Endothelial cell of umbilical vein (primary cell): ENCODE results near the gene TMEM61.

ENCODE experiments used
- EZH2 ChIP-seq: IDR thresholded peaks from 2 replicates; pipeline ENCODE4 v1.6.1; 2012; ENCODE audit warnings: borderline replicate concordance, low read depth, mild to moderate bottlenecking, moderate library complexity, low read length, inconsistent platforms; ENCODE audit not compliant: severe bottlenecking
- FOS ChIP-seq: IDR thresholded peaks from 2 replicates; pipeline ENCODE4 v1.6.1; 2011; ENCODE audit warnings: mild to moderate bottlenecking, low read length, moderate library complexity, borderline replicate concordance; ENCODE audit not compliant: insufficient read depth
- POLR2A ChIP-seq: IDR thresholded peaks from 2 replicates; pipeline ENCODE4 v1.6.1; 2012; ENCODE audit warnings: low read depth, mild to moderate bottlenecking, control low read depth, low read length
- TF ChIP-seq, protein P1 (sequence below), 2 donors: IDR thresholded peaks; 1 replicate in 1 of 2; 2 replicates in 1 of 2; pipeline ENCODE4 v1.5.1; 2011; ENCODE audit warnings: low read length in 2 of 2, mild to moderate bottlenecking in 2 of 2, moderate library complexity in 2 of 2, control low read depth in 1 of 2, inconsistent platforms in 1 of 2, low read depth in 1 of 2; ENCODE audit not compliant: insufficient read depth in 1 of 2; ENCODE audit errors: extremely low read depth in 1 of 2

DNA sequence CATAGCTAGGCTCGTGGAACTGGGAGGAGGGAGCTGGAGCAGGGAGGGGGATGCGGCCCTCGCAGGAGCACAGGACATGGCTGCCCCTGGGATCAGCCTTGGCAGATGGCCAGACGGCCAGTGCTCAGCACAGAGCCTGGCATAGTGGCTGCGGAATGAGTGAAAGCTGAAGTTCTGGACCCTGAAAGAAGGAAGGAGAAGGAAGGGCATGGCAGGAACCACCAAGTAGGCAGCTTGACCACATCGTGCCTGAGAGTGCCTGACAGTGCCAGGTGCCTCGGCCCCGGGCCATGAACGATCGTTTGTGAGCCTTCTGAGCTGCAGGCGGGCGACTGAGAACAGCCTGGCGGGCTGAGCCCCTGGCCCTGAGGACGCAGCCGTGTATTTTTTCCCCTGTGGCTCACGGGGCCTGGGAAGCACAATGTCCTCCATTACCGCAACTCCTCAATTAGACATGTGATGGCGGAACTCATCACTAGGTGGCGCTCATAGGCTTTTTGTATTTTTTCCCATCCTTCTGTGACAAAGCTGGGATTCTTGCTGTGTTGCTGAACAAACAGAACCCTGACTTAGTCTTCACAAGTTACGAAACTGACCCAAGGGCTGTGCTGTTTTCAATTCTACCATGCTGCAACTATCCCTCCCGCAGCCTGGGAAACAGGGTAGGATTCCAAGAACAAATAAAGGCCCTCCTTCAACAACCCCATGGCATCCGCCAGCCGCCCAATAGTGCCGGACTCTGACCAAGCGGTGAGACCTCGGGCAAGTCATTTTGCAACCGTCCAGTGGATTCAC, 29.9 kb upstream of the TMEM61 start:
- TF ChIP-seq FOS (no peak), EZH2 (no peak), POLR2A (no peak)
- TF ChIP-seq, protein P1, sequence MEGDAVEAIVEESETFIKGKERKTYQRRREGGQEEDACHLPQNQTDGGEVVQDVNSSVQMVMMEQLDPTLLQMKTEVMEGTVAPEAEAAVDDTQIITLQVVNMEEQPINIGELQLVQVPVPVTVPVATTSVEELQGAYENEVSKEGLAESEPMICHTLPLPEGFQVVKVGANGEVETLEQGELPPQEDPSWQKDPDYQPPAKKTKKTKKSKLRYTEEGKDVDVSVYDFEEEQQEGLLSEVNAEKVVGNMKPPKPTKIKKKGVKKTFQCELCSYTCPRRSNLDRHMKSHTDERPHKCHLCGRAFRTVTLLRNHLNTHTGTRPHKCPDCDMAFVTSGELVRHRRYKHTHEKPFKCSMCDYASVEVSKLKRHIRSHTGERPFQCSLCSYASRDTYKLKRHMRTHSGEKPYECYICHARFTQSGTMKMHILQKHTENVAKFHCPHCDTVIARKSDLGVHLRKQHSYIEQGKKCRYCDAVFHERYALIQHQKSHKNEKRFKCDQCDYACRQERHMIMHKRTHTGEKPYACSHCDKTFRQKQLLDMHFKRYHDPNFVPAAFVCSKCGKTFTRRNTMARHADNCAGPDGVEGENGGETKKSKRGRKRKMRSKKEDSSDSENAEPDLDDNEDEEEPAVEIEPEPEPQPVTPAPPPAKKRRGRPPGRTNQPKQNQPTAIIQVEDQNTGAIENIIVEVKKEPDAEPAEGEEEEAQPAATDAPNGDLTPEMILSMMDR (IDR thresholded peaks at IDR 0.05; ENCODE audit: extremely low read depth in 1 of 2, insufficient read depth in 1 of 2, low read depth in 1 of 2, low read length in 2 of 2): peak; percentile 71 to 79
